Stomach (tissue), 4 donors: ENCODE results near the gene USP34.

Experiments used
- EP300 ChIP-seq: sonication (generic); formaldehyde crosslinking; IDR thresholded peaks from one replicate; pipeline ENCODE4 v1.6.1; 2017; ENCODE audit warnings: antibody characterized with exemption
- POLR2A ChIP-seq, 4 donors: fragments of 450-650 bp; IDR thresholded peaks; one replicate each; pipeline ENCODE4 v1.6.1; 2016; ENCODE audit warnings: antibody characterized with exemption in 4 of 4, control low read depth in 2 of 4, mild to moderate bottlenecking in 1 of 4, moderate library complexity in 1 of 4
- POLR2AphosphoS5 ChIP-seq, 3 donors: sonication (generic); formaldehyde crosslinking; IDR thresholded peaks; one replicate each; pipeline ENCODE4 v1.6.1; 2016; ENCODE audit warnings: antibody characterized with exemption in 3 of 3
- TF ChIP-seq, protein P1 (sequence below), 7 experiments: fragments of 450-650 bp in 4 of 7; fragments of 200-600 bp in 3 of 7; sonication (generic) in 3 of 7; IDR thresholded peaks; one replicate each; pipeline ENCODE4 v1.5.1; 2016 to 2019; ENCODE audit warnings: antibody characterized with exemption in 7 of 7, control low read depth in 2 of 7, mild to moderate bottlenecking in 1 of 7

- TF ChIP-seq, protein P1, sequence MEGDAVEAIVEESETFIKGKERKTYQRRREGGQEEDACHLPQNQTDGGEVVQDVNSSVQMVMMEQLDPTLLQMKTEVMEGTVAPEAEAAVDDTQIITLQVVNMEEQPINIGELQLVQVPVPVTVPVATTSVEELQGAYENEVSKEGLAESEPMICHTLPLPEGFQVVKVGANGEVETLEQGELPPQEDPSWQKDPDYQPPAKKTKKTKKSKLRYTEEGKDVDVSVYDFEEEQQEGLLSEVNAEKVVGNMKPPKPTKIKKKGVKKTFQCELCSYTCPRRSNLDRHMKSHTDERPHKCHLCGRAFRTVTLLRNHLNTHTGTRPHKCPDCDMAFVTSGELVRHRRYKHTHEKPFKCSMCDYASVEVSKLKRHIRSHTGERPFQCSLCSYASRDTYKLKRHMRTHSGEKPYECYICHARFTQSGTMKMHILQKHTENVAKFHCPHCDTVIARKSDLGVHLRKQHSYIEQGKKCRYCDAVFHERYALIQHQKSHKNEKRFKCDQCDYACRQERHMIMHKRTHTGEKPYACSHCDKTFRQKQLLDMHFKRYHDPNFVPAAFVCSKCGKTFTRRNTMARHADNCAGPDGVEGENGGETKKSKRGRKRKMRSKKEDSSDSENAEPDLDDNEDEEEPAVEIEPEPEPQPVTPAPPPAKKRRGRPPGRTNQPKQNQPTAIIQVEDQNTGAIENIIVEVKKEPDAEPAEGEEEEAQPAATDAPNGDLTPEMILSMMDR (IDR thresholded peaks at IDR 0.05): no peak
- no peak for TF ChIP-seq EP300
- TF ChIP-seq POLR2A (IDR thresholded peaks at IDR 0.05): no peak
- no peak for TF ChIP-seq POLR2AphosphoS5 (IDR thresholded peaks at IDR 0.05)
These were observed 36.6 kb downstream of the USP34 start for GRCh38 chr2:61434314-61434713.
